Keratinocyte (primary cell): ENCODE measurements around the gene MAEA. TPM values are rescaled to one million over a fixed set of nuclear protein-coding genes. Genes with fewer than 3 reads are reported as not detected.

Experiments used
- DNase-seq: peaks from one replicate; pipeline ENCODE4 v3.0.0-alpha.2; 2011; ENCODE audit warnings: low read depth, missing footprints, low spot score
- FAIRE-seq: peaks from 2 replicates; lab custom pipeline; 2011; peaks lifted over from hg19 to GRCh38; lab: Jason Lieb, UNC
- H2AFZ ChIP-seq: 2 replicates; pipeline ENCODE4 v1.6.0; 2012; ENCODE audit warnings: low read length, control low read depth, inconsistent platforms; ENCODE audit not compliant: control insufficient read depth
- H3K27ac ChIP-seq: 2 replicates; pipeline ENCODE4 v1.5.1; 2011; ENCODE audit warnings: low read length; ENCODE audit not compliant: control insufficient read depth, insufficient read depth
- H3K27me3 ChIP-seq: 3 replicates; pipeline ENCODE4 v1.6.0; 2011; ENCODE audit warnings: low read length; ENCODE audit not compliant: control insufficient read depth, insufficient read depth; ENCODE audit errors: extremely low read depth
- H3K36me3 ChIP-seq, 2 experiments: 2 replicates in 1 of 2; 3 replicates in 1 of 2; pipeline ENCODE4 v1.5.1; 2011; ENCODE audit warnings: low read length in 2 of 2, mild to moderate bottlenecking in 1 of 2; ENCODE audit not compliant: control insufficient read depth in 2 of 2, insufficient read depth in 2 of 2; ENCODE audit errors: extremely low read depth in 1 of 2
- H3K4me1 ChIP-seq: 3 replicates; pipeline ENCODE4 v1.5.1; 2011; ENCODE audit warnings: low read length; ENCODE audit not compliant: control insufficient read depth, insufficient read depth; ENCODE audit errors: extremely low read depth
- H3K4me2 ChIP-seq: 3 replicates; pipeline ENCODE4 v1.6.0; 2011; ENCODE audit warnings: low read depth, low read length; ENCODE audit not compliant: control insufficient read depth, insufficient read depth; ENCODE audit errors: extremely low read depth
- H3K4me3 ChIP-seq, 3 experiments: fragments of 200-600 bp in 1 of 3; sonication (generic) in 1 of 3; 2 replicates in 2 of 3; 3 replicates in 1 of 3; pipeline ENCODE4 v1.5.1; 2011 to 2016; ENCODE audit warnings: low read length in 3 of 3, mild to moderate bottlenecking in 3 of 3, control low read depth in 2 of 3, inconsistent platforms in 1 of 3, low read depth in 1 of 3, mixed read lengths in 1 of 3, mixed run types in 1 of 3, moderate library complexity in 1 of 3; ENCODE audit not compliant: control insufficient read depth in 2 of 3, insufficient read depth in 2 of 3; ENCODE audit errors: extremely low read depth in 1 of 3
- H3K79me2 ChIP-seq: 2 replicates; pipeline ENCODE4 v1.6.0; 2012; ENCODE audit warnings: low read length; ENCODE audit not compliant: control insufficient read depth, insufficient read depth
- H3K9ac ChIP-seq: 3 replicates; pipeline ENCODE4 v1.6.0; 2011; ENCODE audit warnings: low read length; ENCODE audit not compliant: control insufficient read depth, insufficient read depth; ENCODE audit errors: extremely low read depth
- H3K9me1 ChIP-seq: 3 replicates; pipeline ENCODE4 v1.6.0; 2011; ENCODE audit warnings: low read length; ENCODE audit not compliant: control insufficient read depth, insufficient read depth; ENCODE audit errors: extremely low read depth
- H3K9me3 ChIP-seq: 2 replicates; pipeline ENCODE4 v1.5.1; 2012; ENCODE audit warnings: low read depth, low read length; ENCODE audit not compliant: control insufficient read depth
- H4K20me1 ChIP-seq: 3 replicates; pipeline ENCODE4 v1.6.0; 2011; ENCODE audit warnings: low read length; ENCODE audit not compliant: control insufficient read depth, insufficient read depth; ENCODE audit errors: extremely low read depth
- EZH2 ChIP-seq: IDR thresholded peaks from one replicate; pipeline ENCODE4 v1.6.1; 2012; ENCODE audit warnings: inconsistent platforms, mild to moderate bottlenecking, low read length, moderate library complexity
- dilution Hi-C: fragments of 300-500 bp; cut with MboI; formaldehyde crosslinking; loops from one replicate; pipeline ENCODE4 v1.7.0; 2020; ENCODE audit warnings: low sequenced_read_pairs; ENCODE audit not compliant: extremely low pct_ligation_motif_present
- polyA plus RNA-seq, 5 experiments: library from polyadenylated mRNA; depleted of rRNA in 3 of 5; stranded (reverse) in 3 of 5; stranded (forward) in 1 of 5; unstranded in 1 of 5; fragments of >200 nt; gene quantifications; 1 replicate in 1 of 5; 2 replicates in 3 of 5; 3 replicates in 1 of 5; pipeline versions ENCODE4 v1.2.1 to v1.2.3, GENCODE V29; 2011 to 2012; ENCODE audit warnings: missing spikeins in 2 of 5, low read depth in 1 of 5, low replicate concordance in 1 of 5
- TF ChIP-seq, protein P1 (sequence below), 3 experiments: IDR thresholded peaks in 1 of 3; conservative IDR thresholded peaks in 1 of 3; optimal IDR thresholded peaks in 1 of 3; 2 replicates in 2 of 3; 3 replicates in 1 of 3; pipeline versions ENCODE3 to v1.5.1; 2011; ENCODE audit warnings: low read length in 3 of 3, mild to moderate bottlenecking in 3 of 3, moderate library complexity in 2 of 3, control low read depth in 1 of 3, inconsistent platforms in 1 of 3; ENCODE audit not compliant: insufficient read depth in 2 of 3; ENCODE audit errors: extremely low read depth in 1 of 3

Gene MAEA
- polyA plus RNA-seq, 1 donor (not counting 4 experiments of a cell fraction or from before 2014, with no cell fraction given) = 89.7 TPM

- dilution Hi-C loops = no loop called here
- TF ChIP-seq EZH2 = no peak
- TF ChIP-seq, protein P1, sequence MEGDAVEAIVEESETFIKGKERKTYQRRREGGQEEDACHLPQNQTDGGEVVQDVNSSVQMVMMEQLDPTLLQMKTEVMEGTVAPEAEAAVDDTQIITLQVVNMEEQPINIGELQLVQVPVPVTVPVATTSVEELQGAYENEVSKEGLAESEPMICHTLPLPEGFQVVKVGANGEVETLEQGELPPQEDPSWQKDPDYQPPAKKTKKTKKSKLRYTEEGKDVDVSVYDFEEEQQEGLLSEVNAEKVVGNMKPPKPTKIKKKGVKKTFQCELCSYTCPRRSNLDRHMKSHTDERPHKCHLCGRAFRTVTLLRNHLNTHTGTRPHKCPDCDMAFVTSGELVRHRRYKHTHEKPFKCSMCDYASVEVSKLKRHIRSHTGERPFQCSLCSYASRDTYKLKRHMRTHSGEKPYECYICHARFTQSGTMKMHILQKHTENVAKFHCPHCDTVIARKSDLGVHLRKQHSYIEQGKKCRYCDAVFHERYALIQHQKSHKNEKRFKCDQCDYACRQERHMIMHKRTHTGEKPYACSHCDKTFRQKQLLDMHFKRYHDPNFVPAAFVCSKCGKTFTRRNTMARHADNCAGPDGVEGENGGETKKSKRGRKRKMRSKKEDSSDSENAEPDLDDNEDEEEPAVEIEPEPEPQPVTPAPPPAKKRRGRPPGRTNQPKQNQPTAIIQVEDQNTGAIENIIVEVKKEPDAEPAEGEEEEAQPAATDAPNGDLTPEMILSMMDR (optimal IDR thresholded peaks at IDR 0.05 in 1 of 3, IDR thresholded peaks at IDR 0.05 in 1 of 3, conservative IDR thresholded peaks at IDR 0.05 in 1 of 3; ENCODE audit: extremely low read depth in 1 of 3, insufficient read depth in 2 of 3, low read length in 3 of 3) = no peak
- H3K4me2 ChIP-seq = peak overlapping the region; percentile 65
- peak overlapping the region in 2 of 3 experiments; percentile 34 to 37 for H3K4me3 ChIP-seq
- no peaks in the 10 kb centered on the region for H3K9me3 ChIP-seq
- peaks cover 95% of the 10 kb centered on the region for H3K79me2 ChIP-seq
- H2AFZ ChIP-seq = no peak overlapping the region
- H3K27me3 ChIP-seq = no peaks in the 10 kb centered on the region
- H3K36me3 ChIP-seq = peaks cover 27 to 32% of the 10 kb centered on the region in 2 experiments
- H3K4me1 ChIP-seq = peaks cover 42% of the 10 kb centered on the region
- DNase-seq (no peak), FAIRE-seq (peak; percentile 92)
- peak overlapping the region; percentile 54 for H3K27ac ChIP-seq
- H4K20me1 ChIP-seq = peaks cover 2% of the 10 kb centered on the region
- H3K9ac ChIP-seq = peak overlapping the region; percentile 52
- H3K9me1 ChIP-seq = peaks cover 2% of the 10 kb centered on the region
Observed at GRCh38 chr4:1310031-1310795, 20.5 kb downstream of the MAEA start.

DNA sequence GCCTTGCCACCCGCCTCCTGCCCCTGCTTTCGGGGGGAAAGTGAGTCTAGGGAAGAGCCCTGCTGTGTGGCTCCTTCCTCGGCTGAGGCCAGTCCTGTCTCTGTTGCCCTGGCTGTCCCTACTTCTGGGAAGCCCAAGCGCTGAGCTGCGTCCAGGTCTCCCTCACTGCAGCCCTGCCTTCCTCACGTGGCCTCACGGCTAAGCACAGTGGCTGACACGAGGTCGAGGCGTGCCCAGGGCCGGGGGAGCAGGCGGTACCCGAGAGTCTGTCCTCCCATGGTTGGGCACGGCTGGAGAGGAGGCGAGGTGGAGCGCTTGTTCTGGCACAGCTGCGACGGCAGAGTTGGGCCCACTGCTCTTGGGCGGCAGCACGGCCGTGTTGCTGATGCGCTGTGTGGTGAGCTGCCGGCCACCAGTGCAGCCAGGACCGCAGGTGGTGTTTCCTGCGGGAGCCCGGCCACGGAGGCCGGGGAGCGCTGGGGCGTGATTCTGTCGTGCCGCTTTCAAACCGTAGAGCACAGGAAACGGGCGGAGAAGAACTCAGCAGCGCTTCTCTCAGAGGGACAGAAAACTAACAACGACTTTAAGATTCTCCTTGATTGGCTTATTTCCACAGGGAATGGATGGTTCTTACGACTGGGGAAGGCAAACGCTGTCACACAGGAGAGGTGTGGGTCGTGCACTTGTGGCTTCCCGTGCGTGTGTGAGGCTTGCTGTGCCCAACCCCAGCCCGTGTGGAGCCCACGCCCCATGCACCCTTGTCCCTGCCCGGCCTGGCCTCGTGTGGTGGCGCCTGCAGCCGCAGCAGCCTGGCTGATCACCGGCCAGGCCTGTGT lies 21.3 kb downstream of the MAEA start:
- TF ChIP-seq EZH2 = no peak
- TF ChIP-seq, protein P1 (optimal IDR thresholded peaks at IDR 0.05 in 1 of 3, IDR thresholded peaks at IDR 0.05 in 1 of 3, conservative IDR thresholded peaks at IDR 0.05 in 1 of 3; ENCODE audit: extremely low read depth in 1 of 3, insufficient read depth in 2 of 3, low read length in 3 of 3) = no peak
- Histone ChIP-seq H4K20me1 (peaks cover under 1% of the 10 kb centered on the region), H3K79me2 (peaks cover 91% of the 10 kb centered on the region), H2AFZ (no peak overlapping the region), H3K36me3 (peaks cover 24 to 28% of the 10 kb centered on the region in 2 experiments), H3K9me3 (no peaks in the 10 kb centered on the region), H3K4me2 (no peak overlapping the region), H3K9me1 (peaks cover 2% of the 10 kb centered on the region), H3K9ac (no peak overlapping the region), H3K27ac (no peak overlapping the region), H3K4me3 (no peak overlapping the region), H3K4me1 (peaks cover 34% of the 10 kb centered on the region), H3K27me3 (no peaks in the 10 kb centered on the region)
- FAIRE-seq (no peak), DNase-seq (no peak)
- dilution Hi-C loops = no loop called here
